NCI-H2196 (cell line): ENCODE data around the gene HSDL2.
"Not testable (repeated sequence)": the region's sequence is repeated elsewhere in the genome, so short reads cannot be mapped to it uniquely, and the experiment has no call there.

Source experiments
- DNase-seq: peaks from one replicate; lab custom pipeline; 2025; ENCODE audit not compliant: unreplicated experiment; lab: John Stamatoyannopoulos, UW

HSDL2 gene

DNA sequence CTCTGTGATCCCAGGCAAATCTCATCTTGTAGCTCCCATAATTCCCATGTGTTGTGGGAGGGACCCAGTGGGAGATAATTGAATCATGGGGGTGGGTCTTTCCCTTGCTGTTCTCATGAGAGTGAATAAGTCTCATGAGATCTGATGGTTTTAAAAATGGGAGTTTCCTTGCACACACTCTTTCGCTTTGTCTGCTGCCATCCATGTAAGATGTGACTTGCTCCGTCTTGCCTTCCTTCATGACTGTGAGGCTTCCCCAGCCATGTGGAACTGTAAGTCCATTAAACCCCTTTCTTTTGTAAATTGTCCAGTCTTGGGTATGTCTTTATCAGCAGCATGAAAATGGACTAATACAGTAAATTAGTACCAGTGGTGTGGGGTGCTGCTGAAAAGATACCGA is 14.7 kb upstream of the HSDL2 start:
- DNase-seq: not testable (repeated sequence)

DNA sequence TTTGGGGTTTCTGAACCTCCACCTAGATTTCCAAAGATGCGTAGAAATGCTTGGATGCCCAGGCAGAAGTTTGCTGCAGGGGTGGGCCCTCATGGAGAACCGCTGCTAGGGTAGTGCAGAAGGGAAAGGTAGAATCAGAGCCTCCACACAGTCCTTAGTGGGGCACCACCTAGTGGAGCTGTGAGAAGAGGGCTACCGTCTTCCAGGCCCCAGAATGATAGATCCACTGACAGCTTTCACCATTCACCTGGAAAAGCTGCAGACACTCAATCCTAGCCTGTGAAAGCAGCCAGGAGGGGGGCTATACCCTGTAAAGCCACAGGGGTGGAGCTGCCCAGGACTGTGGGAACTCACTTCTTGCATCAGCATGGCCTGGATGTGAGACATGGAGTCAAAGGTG is 13.3 kb upstream of the HSDL2 start:
- no peak for DNase-seq

DNA sequence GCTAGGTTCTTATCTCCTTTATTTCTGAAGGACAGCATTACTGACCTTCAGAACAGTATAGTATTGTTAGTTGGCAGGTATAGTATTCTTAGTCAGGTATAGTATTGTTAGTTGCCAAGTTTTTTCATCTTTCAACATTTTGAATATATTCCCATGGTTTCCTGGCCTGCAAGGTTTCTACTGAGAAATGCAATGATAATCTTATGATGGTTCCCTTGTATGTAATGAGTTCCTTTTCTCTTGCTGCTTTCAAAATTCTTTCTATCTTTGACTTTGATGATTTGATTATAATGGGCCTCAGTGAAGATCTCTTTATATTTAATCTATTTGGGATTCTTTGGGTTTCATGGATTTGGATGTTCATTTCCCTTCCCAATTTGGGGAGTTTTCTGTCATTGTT is 12.4 kb upstream of the HSDL2 start:
- DNase-seq: no peak

DNA sequence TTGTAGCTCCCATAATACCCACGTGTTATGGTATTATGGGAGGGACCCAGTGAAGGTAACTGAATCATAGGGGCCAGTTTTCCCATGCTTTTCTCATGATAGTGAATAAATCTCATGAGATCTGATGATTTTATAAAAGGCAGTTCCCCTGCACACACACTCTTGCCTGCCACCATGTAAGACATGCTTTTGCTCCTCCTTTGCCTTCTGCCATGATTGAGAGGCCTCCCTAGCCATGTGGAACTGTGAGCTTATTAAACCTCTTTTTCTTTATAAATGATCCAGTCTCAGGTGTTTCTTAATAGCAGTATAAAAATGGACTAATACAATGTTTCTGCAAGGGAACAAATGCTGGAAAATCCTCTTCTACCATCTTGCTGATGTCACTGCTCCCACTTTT is 10.1 kb upstream of the HSDL2 start:
- no peak for DNase-seq

DNA sequence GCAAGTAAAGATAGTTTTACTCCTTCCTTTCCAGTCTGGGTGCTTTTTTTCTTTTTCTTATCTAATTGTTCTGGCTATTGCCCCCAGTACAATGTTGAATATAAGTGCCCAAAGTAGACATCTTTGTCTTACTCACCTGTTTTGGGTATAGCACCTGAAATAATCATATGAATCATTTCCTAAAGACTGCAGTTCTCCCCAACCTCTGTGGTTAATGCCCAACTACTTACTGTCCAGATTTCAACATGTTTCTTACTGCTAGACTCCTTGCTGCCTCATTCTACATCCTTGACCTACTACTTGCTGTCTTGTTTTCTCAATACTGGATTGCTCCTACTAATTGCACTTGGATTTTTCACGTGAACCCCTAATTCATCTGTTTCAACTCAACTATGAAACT is 8.8 kb upstream of the HSDL2 start:
- DNase-seq: no peak

DNA sequence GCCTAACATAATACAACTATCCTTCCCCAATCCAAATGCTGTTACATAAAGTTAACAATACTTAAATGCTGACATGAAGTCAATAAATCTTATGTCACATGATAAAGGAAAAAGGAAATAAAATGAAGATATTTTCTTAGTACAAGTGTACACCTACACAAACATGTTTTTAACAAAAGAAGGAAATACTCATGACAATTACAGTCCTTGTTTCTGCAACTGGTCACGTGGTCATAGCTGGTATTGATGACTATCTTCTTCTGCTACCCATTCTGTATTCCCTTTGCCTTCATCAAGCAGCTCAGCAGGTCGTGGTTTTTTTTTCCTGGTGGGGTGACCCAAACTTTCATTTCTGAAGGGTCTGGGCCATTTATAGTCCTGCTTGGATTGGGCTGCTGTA is 6.2 kb upstream of the HSDL2 start:
- not testable (repeated sequence) for DNase-seq

DNA sequence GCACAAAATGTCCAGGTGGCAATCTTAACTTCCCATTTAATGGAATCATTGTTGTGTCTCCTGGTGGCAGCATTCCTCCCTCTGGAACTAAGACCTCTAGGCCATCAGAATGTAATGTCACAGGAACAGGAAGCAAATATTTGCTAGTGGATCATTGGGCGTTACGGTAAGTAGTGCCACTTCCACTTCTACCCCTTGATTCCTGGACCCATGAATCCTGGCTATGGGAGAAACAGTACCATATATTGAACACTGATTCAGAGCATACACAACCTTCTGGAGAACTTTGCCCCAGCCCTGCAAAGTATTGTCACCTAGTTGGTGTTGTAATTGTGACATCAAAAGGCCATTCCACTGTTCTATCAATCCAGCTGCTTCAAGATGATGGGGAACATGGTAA is 5.7 kb upstream of the HSDL2 start:
- not testable (repeated sequence) for DNase-seq

DNA sequence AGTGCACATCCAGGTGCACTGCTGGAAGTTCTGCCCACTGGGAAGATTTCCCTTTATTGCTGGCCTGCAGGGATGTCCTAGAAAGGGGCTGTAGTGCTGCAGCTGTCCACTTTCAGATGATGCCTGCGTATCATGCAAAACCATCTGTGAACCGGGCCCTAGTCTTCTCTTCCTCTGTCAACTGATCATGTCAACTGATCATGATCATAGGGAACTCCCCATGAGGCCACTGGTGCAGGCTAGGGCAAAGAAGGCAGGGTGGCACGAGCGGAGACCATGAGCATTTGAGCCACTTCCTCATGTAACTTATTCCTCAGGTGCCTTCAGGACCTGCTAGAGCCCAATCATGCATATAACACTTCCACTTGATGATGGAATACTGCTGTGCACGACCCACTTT is 4.5 kb upstream of the HSDL2 start:
- DNase-seq: no peak

DNA sequence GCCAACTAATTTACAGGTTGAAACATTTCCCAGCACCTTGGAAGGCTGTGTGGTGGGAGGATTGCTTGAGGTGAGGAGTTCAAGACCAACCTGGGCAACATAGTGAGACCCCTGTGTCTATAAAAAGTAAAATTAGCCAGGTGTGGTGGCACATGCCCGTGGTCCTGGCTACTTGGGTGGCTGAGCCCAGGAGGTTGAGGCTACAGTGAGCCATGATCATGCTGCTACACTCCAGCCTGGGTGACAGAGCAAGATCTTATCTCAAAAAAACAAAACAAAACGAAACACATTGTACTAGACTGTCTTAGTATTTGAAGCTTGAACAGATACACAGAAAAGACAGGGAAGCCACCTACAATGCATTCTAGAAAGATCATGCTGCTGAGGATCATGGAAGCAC is 2.8 kb upstream of the HSDL2 start:
- DNase-seq: no peak

DNA sequence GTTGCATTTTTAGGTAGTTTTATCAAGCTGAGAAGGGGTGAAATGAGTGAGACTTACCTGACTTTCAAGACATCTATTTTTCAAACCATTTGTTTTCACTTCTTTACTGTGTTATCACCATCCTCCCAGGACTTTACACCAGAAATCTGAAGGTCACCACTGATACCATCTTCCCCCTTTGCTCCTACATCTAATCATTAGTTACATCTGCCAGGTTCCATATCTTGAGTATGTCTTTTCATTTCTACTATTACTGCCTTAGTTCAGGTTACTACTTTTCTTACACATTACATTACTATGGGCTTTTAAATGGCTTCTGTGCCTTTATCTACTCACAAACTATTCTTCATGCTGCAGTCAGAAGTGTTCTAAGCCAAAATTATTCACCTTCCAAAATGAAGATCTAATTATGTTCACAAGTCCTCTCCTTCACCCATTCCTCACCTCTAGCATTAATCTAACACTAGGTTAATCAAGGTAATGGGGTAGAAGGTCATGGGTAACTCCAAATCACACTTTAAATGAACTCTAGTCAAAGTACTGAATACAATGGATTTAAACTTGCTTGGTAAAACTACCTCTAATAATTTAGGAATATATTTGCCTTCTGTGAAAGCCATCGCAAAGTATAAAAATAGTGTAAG is 2.1 kb upstream of the HSDL2 start:
- DNase-seq: no peak

DNA sequence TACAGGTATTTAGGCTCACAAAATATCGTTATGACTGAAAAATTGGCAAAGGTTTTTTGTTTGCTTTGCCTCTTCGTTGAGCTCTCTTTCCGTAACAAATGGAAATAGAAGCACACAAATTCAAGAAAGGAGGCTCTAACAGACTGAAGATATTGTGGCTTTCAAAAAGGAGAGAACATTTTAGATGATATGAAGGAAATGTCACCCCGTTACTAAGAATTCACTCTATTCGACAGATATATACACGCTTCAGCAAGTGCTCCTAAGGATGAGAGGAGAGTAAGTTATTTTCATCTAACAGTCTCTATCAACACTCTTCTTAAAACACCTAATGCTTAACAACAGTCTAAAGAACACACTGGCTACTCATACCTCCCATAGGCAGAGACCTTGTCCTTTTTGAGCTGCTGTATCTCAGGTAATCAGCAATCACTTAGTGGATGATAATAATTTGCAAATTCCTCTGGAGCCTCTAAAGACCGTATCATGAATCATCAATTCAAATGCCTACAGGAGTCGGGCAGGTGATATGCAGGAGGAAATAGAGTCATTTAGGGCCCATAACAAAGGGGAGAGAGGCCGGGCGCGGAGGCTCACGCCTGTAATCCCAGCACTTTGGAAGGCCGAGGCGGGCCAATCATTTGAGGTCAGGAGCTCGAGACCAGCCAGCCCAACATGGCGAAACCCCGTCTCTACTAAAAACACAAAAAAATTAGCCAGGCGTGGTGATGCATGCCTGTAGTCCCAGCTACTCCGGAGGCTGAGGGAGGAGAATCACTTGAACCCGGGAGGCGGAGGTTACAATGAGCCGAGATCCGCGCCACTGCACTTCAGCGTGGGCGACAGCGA is 1.4 kb upstream of the HSDL2 start:
- DNase-seq: no peak

DNA sequence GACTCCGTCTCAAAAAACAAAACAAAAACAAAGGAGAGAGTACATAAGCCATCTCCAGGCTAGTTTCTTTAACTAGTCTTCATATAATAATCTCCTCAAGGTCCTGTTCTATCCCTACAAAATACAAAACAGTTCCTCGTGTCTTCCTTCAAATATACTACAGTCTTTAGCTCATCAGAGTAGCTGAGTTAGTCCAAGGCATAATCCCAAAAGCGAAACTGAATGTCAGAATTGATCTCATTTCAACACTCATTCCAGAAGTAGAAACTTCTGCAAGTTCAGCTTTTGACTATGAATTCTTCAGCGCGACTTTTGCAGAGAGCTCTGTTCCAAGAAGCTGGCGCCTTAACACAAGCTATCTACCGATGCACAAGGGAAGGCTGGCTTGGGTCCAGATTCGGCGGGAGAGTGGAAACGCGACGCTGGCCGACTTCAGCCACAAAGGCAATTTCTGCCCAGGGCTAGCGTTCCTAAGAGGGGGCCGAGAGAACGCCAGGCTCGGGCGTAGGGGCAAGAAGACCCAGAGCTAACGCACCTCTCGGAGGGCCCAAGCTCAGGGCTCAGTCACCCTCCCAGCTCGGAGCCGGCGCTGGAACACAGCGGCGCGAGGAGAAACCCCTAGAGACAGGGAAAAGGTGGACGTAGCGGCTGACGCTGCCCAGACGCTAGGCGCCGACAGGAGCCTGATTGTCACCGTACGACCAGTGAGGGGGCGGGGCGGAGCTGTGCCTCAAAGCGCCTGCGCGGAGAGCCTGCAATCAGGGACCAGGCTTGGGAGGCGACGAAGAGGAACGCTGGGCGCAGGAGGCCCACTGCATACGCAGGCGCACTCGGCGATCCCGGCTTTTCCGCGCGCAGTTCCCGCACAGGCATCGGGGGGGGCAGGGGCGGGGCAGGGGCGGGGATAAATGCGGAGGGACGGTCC is 469 bp upstream of the HSDL2 start:
- DNase-seq: peak; percentile 98

DNA sequence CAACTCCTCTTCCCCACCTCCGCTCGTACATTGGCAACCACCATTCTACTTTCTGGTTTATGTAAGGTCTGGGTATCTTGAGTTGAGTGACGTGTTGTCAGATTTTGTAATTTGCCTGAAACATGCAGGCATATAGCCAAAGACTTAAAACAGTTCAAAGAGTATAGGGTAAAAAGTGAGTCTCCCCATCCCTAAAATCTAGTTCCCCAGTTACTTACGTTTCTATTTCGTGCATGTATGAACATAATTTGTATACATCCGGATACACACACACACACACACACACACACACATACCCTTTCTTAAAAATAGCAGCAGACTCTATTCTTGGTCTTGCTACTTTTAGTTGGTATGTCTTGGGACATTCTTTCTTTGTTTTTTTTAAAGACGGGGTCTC is 915 bp downstream of the HSDL2 start:
- no peak for DNase-seq

DNA sequence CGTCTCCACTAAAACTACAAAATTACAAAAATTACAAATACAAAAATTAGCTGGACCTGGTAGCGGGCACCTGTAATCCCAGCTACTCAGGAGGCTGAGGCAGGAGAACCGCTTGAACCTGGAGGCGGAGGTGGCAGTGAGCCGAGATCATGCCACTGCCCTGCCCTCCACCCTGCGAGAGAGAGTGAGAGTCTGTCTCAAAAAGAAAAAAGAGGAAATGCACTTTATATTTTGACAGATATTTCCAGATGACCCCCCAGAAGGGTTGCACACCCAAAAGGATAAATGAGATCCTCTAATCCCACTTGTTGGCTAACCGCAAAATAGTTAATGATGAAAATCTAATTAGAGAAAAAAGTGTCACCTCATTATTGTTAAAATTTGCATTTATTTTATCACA is 2.2 kb downstream of the HSDL2 start:
- no peak for DNase-seq

DNA sequence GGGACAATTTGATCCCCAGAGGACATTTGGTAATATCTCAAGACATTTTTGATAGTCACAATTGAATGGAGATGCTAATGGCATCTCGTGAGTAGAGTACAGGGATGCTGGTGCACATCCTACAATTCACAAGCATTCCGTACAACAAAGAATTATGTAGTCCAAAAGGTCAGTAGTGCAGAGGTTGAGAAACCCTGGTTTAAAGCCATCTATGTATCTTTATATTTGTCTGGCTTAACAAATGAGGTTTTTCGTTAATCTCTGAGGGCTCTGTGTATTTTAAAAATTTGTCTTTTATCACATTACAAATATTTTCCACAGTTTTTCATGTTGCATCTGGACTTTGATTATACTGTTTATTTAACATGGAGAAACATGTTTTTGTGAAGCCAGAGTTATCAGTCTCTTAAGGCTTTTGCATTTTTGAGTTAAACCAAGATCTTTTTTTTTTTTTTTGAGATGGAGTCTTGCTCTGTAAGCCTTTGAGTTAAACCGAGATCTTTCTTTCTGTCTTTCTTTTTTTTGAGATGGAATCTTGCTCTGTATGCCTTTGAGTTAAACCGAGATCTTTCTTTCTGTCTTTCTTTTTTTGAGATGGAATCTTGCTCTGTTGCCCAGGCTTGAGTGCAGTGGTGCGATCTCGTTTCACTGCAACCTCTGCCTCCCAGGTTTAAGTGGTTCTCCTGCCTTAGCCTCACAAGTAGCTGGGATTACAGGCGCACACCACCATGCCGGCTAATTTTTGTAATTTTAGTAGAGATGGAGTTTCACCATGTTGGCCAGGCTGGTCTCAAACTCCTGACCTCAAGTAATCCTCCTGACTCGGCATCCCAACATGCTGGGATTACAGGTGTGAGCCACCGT is 2.8 kb downstream of the HSDL2 start:
- DNase-seq: no peak

DNA sequence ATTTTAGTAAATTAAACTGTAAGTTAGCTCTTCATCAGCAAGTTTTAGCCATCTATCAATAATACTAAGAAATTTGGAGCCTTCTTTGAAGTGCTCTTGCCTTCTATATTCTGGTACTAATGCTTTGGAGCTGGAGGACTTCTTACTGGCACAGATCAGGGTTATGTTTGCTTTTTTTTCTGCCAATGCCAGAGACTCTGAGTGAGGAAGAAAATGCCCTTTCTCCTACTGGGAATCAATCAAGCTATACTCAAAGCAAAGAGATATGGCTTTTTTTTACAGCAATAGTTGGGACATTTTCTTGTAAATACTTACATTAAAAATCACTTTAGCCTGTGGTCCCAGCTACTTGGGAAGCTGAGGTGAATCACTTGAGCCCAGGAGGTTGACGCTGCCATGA is 4.3 kb downstream of the HSDL2 start:
- no peak for DNase-seq

DNA sequence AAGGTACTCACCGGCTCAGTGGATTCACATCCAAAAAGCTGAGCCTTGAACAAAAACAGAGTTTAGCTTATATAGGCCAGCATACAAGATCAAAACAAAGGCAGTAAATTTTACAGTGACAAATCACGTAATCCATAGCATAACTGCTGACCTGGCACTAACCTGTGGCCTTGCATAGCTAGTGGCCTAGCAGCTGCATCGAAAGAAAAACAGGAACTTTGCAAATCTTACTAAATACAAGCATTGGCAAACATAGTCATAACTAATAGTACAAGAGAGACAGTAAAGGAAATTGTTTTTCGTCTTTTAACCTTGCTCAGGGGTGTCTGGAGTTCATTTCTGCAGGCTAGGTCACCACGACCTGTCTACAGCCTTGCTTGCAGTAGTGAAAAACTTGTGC is 4.8 kb downstream of the HSDL2 start:
- DNase-seq: no peak

DNA sequence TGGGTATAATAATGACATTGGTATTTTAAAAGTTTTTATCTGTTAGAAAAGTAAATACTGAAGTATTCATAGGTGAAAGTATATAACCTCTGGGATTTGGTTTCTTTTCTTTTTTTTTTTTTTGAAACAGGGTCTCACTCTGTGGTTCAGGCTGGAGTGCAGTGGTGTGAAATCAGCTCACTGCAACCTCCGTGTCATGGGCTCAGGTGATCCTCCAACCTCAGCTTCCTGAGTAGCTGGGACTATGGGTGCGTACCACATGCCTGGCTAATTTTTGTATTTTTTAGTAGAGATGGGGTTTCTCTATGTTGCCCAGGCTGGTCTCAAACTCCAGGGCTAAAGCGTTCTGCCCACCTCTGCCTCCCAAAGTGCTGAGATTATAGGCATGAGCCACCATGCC is 7.2 kb downstream of the HSDL2 start:
- DNase-seq: no peak

DNA sequence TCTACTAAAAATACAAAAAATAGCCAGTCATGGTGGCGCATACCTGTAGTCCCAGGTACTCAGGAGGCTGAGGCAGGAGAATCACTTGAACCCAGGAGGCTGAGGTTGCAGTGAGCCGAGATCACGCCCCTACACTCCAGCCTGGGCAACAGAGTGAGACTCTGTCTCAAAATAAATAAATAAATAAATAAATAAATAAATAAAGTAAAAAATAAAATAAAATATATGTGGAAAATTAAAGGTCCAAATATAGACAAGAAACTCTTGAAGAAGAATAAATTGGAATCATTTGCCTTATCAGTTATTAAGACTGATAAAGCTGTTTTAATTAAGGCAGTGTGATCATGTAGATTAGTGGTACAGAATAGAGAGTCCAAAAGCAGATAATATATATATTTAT is 10.0 kb downstream of the HSDL2 start:
- not testable (repeated sequence) for DNase-seq

DNA sequence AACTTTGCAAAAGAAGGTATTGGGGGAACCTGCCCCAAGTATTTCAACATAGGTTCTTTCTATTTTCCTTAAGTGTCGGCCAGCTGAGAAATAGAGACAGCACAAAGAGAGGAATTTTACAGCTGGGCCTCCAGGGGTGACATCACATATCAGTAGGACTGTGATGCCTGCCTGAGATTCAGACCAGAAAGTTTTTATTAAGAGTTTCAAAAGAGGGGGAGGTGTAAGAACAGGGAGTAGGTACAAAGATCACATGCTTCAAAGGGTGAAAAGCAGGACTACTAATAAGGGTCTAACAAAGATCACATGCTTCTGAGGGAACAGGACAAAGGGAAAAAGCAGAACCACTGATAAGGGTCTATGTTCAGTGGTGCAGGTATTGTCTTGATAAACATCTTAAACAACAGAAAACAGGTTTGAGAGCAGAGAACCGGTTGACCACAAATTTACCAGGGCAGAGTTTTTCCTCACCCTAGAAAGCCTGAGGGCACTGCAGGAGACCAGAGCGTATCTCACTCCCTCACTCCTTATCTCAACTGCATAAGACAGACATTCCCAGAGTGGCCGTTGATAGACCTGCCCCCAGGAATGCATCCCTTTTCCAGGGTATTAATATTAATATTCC is 12.1 kb downstream of the HSDL2 start:
- DNase-seq: not testable (repeated sequence)
